Right lobe of liver (tissue), 4 donors: ENCODE measurements around the gene CBLN4.

ENCODE experiments used
- POLR2A ChIP-seq: fragments of 450-650 bp; IDR thresholded peaks from one replicate; pipeline ENCODE4 v1.6.1; 2017; ENCODE audit warnings: antibody characterized with exemption, mild to moderate bottlenecking
- TF ChIP-seq, protein P1 (sequence below), 4 donors: fragments of 200-600 bp in 3 of 4; fragments of 450-650 bp in 1 of 4; IDR thresholded peaks; one replicate each; pipeline versions ENCODE4 v1.5.1 to v1.8.0; 2016 to 2022; ENCODE audit warnings: antibody characterized with exemption in 4 of 4, mild to moderate bottlenecking in 2 of 4
- donor health status: DM: no; HTN: no; CAD: no.
- donor health status: DM: no; HTN: no; CAD: no.
- donor health status: DM: no; HTN: yes; CAD: no.

DNA sequence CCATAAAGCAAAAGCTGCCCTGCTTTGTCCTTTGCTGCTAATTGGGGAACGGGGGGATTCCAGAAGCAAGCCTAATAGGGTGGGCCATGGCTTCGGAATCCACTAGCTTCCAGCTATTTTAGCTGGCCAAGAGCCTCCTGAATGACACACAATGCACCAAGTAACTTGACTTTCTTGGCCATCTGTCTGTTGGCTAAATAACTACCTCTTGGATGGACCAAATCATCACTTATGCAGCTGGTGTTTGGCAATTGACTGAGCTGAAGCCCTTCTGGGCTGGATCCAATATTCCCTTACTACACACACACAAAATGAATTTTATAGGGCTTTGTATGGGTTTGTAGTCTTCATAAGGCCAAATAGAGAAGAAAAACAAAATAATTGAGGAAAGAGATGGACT is 8.8 kb upstream of the CBLN4 start:
- TF ChIP-seq, protein P1, sequence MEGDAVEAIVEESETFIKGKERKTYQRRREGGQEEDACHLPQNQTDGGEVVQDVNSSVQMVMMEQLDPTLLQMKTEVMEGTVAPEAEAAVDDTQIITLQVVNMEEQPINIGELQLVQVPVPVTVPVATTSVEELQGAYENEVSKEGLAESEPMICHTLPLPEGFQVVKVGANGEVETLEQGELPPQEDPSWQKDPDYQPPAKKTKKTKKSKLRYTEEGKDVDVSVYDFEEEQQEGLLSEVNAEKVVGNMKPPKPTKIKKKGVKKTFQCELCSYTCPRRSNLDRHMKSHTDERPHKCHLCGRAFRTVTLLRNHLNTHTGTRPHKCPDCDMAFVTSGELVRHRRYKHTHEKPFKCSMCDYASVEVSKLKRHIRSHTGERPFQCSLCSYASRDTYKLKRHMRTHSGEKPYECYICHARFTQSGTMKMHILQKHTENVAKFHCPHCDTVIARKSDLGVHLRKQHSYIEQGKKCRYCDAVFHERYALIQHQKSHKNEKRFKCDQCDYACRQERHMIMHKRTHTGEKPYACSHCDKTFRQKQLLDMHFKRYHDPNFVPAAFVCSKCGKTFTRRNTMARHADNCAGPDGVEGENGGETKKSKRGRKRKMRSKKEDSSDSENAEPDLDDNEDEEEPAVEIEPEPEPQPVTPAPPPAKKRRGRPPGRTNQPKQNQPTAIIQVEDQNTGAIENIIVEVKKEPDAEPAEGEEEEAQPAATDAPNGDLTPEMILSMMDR (IDR thresholded peaks at IDR 0.05), result no peak
- no peak for TF ChIP-seq POLR2A
